ENCODE data around the gene ERAP2.

The ERAP2 gene

DNA sequence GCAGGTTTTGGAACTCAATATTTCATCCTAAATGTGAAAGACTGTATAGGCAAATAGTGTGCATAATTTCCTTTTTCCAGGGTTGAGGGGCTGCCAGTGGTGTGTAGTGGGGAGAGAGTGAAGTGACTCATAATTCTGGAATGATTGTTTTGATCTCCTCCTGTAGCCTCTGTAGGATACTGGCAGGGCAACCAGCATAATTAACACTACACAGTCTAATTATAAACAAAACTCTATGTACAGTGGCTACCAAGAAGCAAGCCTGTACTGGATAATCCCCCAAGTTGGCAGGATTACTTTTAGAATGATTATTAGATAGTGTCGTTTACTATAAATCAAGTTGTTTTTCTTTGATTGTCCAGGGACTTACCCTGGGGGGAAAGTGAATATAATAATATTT, 91.8 kb downstream of the ERAP2 start:
- TF ChIP-seq, protein P1, sequence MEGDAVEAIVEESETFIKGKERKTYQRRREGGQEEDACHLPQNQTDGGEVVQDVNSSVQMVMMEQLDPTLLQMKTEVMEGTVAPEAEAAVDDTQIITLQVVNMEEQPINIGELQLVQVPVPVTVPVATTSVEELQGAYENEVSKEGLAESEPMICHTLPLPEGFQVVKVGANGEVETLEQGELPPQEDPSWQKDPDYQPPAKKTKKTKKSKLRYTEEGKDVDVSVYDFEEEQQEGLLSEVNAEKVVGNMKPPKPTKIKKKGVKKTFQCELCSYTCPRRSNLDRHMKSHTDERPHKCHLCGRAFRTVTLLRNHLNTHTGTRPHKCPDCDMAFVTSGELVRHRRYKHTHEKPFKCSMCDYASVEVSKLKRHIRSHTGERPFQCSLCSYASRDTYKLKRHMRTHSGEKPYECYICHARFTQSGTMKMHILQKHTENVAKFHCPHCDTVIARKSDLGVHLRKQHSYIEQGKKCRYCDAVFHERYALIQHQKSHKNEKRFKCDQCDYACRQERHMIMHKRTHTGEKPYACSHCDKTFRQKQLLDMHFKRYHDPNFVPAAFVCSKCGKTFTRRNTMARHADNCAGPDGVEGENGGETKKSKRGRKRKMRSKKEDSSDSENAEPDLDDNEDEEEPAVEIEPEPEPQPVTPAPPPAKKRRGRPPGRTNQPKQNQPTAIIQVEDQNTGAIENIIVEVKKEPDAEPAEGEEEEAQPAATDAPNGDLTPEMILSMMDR (conservative IDR thresholded peaks at IDR 0.05): no peak
- no peak for TF ChIP-seq ZFX (IDR thresholded peaks at IDR 0.05)
- H3K27ac ChIP-seq: no peak overlapping the region

DNA sequence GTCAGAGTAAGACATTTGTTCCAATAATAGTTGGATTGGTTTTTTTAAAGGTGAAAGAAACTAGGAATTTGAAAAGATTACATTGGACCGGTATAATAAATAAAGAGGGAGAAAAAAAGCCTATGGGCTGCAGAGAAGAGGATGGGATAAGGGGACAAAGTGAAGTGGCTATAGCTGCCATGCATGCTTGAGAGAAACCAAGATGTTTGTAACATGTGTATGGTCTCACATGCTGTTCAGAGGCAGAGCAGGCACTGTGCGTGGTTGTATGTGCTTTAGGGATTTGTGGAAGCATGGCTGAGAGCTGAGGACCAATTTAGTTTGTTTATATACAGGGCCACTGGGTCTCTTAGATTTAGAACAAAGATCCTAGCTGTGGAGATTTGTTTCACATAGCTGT, 92.3 kb downstream of the ERAP2 start:
- TF ChIP-seq, protein P1 (conservative IDR thresholded peaks at IDR 0.05): no peak
- TF ChIP-seq ZFX (IDR thresholded peaks at IDR 0.05): no peak
- no peak overlapping the region for H3K27ac ChIP-seq
